GM19043 (cell line): ENCODE data around the gene TMEM151A.
A peak's percentile ranks its signal among the peaks of the same experiment; 100 is the strongest.

Source experiments
- ATAC-seq: cut with Tn5 transposase; IDR thresholded peaks from one replicate; pipeline ENCODE4 v1.9.1; 2021; ENCODE audit warnings: low read depth; ENCODE audit not compliant: unreplicated experiment

TMEM151A gene

DNA sequence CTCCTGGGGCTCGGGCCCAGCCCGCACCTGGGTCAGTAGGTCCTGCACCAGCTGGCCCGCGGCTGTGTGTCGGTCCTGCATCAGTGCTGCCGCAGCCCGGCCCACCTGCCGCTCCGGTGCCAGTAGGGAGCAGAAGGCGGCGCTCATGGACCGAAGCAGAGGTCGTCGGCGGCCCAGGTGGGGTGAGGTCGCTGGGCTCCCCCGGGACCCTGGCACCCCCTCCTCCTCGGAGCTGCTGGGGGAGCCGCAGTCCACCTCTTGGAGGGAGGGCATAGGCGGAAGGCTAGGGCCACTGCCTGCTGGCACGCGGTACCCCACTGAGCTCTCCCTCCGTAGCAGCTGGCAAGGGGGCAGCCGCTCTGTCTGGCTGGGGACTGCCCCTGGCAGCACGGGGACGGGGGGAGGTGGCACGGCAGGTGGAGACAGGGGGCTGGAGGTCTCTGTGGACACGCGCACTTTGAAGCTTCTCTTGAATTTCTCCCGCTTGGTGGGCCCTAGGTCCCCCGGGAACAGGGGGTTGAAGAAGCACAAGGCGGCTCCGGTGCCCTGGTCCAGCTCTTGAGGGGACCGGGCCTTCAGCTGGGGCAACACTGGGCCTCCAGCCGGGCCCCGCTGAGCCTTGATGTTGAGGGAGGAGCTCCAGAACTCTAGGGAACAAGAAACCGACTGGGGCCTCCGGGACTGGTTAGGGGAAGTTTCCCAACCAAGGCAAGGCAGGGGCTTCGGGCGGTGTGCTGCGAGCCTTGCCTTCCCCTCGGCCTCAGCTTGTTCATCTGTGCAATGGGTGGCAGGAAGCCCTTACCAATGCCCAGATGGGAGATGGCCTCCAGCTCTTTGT lies 43.1 kb downstream of the TMEM151A start:
- no peak for ATAC-seq

DNA sequence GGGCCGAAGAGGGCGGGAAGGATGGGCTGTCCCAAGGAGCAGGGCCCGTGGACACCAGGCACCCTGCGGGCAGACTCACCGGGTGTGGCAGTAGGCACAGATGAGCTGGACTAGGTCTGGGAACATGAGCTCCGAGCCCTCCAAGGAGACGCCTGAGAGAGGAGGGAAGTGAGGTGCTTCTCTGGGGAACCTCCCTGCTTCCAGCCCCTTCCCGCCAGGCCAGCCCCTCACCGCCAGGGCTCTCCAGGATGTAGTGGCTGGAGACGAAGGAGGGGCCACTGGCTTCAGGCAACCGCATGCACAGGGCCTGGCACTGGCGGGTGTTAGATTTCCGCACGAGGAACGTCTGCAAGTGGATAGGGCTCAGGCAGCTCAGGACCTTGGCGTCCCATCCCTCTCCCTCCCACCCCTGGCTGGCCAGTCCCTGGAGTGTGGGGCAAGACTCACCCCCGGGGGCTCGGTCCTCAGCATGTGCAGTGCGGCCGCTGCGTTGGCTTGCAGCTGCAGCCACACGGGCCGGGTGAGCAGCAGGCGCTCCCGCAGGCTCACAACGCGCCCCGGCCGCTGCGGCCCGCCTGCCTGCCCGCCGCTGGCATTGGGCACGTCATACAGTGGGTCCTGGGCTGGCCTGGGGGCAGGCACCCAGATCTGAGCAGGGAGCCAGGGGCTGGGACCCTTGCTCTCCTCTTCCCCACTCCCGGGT lies 44.0 kb downstream of the TMEM151A start:
- ATAC-seq = no peak

DNA sequence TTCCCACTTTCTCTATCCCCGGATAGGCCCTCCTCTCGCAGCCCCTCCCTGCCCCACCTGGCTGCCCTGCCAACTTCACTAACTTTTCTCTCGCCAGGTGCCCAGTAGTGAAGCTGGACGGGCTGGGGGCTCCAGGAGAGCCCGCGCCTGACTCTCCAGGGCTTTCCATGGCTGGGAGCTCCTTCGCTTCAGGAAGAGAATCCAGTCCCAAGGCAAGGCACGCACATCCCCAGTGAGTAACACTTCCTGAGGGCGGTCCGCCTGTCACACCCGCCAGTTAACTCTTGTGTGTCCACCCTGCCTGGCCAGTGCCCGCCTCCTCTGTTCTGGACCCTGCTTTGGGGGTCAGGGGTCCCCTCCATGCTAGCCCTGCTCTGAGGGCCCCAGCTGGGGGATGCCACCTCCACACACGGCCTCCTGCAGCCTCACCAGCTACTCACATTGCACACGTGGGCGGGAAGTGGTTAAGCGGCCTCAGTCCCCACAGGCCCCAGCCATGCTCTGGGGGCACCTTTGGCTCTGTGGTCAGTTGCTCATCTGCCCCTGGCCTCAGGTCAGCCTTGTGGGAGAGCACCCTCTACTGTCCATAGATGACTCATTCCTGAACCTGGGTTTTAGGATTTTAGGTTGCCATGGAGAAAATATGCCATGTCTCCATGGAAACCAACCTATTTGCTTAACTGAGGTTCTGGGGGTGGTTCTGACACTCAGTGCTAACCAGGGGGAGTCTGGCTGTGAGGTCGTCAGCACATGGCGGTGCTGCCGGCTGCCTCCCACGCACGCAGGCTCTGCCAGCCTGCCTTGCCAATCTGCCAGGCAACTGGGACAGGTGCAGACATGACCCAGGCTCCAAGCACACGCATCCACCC lies 44.8 kb downstream of the TMEM151A start, which contains the start of gene RIN1:
RIN1 (minus strand) TSS at position 201 of the 869 bp plus-strand sequence; CDS start at position 169, 32 bp downstream.
- ATAC-seq = peak; percentile 83

DNA sequence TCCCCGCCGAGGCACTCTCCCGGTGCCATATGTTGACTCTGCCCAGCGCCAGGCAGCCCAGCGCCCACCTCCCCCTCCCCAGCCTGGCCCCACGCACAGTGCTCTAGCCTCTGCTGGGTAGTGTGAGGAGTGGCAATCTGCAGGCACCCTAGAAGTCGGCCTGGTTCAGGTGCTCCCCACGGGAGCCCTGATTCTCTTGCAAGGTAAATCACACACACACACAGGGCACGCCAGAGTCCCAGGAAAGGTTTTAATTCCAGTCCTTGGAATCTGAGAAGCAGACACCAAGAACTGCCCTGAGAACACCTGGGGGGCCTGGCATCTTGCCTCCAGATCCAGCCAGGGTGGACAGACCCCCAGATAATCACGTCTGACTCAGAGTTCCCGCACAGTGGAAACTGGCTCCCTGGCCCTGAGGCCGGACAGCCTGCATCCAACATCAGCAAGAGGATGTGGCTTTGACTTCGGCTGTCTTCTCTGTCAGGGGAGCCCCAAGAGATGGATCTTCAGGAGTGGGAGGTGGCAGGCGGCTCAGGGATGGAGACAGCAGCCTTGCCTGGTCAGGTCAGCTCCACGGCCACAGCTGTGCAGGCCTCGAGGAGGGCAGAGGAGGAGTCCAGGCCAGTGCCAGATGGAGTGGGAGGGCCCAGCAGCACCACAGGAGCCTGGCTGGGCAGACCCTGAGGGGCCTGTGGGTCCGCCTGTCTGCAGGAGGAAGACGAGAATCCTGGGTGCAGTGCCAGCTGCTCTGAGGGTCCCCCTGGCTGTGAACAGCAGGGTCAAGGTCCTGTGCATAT lies 45.6 kb downstream of the TMEM151A start:
- no peak for ATAC-seq

DNA sequence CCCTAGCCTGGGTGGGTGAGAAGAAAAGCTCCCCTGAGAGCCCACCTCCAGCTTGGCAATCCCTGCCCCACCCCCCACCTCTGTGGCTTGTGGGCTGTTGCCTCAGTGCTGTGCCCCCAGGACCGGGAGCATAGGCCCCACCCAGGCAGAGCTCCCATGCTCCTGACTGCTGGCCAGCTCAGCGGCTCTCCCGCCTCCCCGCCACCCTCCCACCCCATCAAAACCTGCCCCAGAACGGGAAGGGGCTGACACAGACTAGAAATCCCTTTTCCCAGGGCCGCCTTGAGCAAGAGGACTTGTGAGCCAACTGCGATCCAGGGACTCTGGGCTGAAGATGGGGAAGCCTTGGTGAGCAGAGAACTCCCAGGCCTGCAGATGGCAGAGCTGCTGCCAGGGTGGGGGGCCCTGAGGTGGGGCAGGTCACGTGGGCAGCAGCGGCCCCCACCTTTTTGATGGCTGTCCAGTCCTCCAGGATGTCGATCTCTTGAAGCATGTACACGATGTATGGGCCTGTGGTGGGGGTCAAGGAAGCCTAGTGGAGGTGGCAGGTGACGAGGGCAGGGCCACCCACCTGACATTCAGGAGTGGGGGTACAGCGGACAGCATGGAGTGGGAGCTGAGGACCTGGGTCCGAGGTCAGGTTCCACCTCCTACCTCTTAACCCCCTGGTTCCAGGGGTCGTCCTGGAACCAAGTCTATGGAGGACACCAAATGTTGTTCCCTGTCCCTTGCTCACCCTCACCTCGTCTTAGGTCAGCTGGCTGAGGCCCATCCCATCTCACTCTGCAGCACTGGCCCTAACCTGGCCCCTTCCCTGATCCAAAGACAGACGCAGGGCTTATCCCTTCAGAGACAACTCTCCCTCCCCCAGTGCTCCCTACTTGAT lies 46.8 kb downstream of the TMEM151A start:
- ATAC-seq = no peak

DNA sequence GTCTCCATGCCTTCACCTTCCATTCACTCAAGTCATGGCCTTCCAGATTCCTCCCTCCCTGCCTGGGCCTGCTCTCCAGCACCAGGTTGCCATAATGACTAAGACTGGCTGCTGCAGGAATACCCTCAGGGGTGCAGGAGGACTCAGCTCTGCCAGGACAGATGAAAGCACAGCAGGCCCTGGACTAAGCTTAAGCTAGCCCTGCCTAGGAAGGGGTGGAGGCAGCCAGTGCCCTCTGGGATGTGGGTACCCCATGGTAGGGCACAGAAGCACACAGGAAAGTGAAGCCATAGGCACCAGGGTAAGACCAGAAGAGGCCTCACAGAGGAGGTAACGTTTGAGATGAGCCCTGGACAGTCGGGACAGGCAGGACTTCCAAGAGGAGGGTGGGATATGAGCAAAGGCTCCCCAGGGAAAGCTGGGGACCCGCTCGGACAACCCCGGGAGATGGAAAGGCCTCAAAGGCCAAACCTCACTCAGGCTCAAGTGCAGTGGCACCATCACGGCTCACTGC lies 47.5 kb downstream of the TMEM151A start:
- no peak for ATAC-seq

DNA sequence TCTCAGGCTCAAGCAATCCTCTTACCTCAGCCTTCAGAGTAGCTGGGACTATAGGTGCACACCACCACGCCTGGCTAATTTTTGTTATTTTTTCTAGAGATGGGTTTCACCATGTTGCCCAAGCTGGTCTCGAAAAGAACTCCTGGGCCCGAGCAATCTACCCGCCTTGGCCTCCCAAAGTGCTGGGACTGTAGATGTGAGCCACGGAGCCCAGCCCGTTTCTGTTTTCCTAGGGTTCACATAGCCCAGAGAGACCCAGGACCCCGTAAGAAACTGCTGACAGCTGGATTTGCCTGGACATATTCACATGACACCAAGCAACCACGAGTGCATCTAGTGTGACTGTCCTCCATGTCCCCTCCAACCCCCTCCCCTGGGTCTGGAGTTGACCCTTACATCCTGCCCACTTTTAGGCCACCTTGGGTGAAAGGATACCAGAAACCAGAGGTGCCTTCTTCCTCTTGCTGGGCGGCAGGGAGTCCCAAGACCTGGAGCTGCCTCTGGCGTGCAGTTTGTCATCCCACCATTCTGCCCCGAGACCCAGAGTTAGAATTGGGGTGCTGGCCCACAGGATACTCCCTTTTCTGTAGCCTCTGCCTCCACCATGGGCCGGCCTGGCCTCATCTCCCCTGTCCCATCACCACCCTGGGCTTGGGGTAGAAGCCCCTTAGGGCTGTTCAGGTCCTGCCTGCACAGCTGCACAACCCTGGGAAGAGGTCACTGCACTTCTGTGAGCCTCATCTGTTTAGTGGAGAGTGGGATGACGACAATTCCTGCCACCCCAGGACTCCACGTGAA lies 48.2 kb downstream of the TMEM151A start:
- ATAC-seq = no peak

DNA sequence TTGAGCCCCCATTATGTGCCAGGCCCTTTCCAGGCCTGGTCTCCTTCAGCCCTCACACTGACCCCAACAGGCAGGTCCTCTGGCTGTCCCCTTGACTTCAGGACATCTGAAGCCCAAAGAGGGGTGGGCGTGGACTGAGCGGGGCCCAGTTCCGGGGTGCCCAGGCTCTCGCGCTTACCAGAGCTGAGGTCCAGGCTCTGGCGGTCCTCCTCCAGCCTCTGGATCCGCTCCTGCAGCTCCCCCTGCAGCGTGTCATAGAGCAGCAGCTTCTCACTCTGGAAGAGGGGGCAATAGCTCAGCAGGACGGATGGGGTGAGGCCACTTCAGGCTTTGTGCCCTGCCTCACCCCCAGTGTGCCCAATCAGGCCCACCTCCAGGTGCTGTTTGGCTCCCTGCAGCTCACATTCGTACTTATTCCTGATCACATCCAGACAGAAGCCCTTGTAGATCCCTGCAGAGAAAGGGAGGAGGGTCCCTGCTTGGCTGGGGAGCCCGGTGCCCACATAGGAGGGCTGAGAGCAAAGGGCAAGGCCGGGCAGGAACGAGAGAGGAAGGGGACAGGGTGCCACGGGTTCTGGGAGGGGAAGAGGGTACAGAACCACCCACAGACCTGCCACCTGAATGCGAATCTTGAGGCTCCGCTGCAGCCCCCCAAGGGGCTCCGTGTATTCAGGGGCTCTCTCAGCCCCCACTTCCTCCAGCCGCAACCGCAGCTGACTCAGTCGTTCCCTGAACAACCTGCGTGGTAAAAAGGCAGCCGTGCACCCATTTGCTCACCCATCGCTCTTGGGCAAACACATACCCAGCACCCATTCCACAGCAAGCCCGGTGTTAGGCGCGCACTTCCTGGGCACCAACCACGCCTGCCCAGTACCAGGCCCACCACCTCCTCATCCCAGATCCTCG lies 49.2 kb downstream of the TMEM151A start:
- ATAC-seq = no peak

DNA sequence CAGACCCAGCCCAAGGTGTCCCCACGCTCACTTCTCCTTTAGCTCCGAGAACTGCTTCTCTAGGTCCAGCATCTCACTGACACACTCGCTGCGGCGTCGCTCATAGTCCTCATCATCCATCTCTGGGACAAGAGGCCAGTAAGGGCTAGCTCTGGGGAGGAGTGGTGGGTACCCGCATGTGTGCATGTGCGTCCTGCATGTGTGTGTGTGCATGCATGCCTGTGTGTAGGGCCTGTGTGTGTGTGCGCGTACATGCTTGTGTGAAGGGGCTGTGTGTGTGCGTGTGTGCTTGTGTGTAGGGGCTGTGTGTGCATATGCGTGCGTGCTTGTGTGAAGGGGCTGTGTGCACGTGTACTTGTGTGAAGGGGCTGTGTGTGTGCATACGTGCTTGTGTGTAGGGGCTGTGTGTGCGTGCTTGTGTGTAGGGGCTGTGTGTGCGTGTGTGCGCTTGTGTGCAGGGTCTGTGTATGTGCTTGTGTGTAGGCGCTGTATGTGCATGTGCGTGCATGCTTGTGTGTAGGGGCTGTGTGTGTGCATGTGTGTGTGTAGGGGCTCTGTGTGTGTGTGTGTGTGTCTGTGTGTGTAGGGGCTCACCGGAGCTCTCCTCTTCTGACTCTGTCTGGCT lies 49.9 kb downstream of the TMEM151A start:
- no peak for ATAC-seq

DNA sequence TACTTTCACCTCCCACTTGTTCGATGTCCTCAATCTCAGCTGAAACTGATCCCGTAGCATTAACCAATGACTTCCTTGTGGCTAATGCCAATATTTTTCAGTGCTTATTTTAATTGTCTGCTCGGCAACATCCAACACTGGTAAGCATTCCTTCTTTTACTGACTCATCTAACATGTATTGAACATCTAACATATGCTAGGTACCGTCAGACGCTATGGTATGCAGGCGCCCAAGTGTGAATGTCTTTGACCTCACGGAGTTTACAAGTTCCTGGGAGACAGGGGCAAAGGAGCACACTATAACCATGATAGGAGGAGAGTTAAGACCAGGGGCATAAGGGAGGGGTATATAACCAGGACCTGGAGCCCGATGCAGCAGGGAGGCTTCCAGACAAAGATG lies 51.5 kb downstream of the TMEM151A start:
- no peak for ATAC-seq

DNA sequence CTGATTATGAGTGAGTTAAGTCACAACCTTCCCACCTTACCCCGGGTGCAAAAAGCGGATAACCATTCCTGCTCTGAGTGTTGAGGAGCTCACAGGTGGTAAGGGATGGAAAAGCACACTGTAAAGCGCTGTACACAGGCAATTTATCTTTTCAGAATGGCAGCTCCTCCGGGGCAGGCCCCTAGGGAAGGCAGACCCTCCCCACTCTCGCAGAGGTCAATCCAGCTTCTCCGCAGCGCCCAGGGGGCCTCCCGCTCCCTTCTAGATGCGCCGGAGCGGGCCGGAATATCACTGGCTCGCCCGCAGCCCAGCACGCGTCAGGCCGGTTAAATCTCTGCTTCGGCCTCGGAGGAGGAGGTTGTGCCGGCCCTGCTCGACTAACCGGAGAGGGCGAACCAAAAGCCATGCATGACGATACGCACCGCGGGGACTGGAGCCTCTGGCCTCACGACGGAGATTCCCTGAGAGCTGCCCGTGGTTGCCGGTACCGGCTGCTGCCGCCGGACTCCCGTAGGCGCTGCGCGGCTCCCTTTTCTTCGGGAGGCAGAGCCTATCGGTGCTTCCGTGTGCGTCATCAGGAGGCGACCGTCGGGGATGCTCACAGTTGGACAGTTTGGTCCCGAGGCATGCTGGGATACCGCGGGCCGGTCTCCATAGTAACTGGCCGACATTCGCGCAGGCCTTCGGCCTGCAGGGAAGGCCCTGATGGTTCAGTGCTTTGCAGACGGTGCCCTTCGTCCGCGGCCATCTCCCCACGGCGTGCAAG lies 53.0 kb downstream of the TMEM151A start, which contains the start of gene BRMS1:
BRMS1 (minus strand) TSS at position 555 of the 766 bp plus-strand sequence. CDS start 2,870 bp downstream, outside the sequence.
- peak; percentile 67 for ATAC-seq

DNA sequence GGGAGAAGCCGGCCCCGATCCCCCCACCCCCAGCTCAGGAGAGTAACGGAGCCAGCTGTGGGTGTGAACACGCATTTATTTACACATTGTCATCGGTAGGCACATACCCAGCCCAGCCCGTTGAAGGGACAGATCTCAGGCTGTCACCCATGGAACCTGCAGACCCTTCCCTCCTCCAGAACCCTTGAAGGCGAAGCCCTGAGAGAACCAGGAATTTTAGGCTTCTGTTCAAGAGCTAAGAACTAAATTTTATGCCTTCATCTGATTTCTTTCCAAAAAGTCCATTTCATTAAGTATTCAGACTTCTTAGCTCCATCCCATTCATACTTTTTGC lies 53.6 kb downstream of the TMEM151A start:
- no peak for ATAC-seq
